Mucosa of rectum (tissue), 2 donors: Measurements from ENCODE around the gene SPTA1.
"Not testable (repeated sequence)": the region's sequence is repeated elsewhere in the genome, so short reads cannot be mapped to it uniquely, and the experiment has no call there.

Experiments used
- H3K27ac ChIP-seq, 2 donors: one replicate each; pipeline ENCODE4 v1.7.0; 2013; ENCODE audit warnings: inconsistent platforms in 2 of 2, low read depth in 2 of 2, low read length in 2 of 2
- H3K27me3 ChIP-seq, 2 donors: one replicate each; pipeline ENCODE4 v1.7.0; 2013; ENCODE audit warnings: low read length in 2 of 2; ENCODE audit not compliant: control insufficient read depth in 2 of 2, insufficient read depth in 2 of 2
- H3K36me3 ChIP-seq, 2 donors: one replicate each; pipeline ENCODE4 v1.7.0; 2013; ENCODE audit warnings: low read length in 2 of 2; ENCODE audit not compliant: control insufficient read depth in 2 of 2, insufficient read depth in 2 of 2
- H3K4me1 ChIP-seq, 2 donors: one replicate each; pipeline ENCODE4 v1.7.0; 2013; ENCODE audit warnings: low read length in 2 of 2, mild to moderate bottlenecking in 1 of 2; ENCODE audit not compliant: control insufficient read depth in 2 of 2, insufficient read depth in 2 of 2
- H3K4me3 ChIP-seq, 2 donors: one replicate each; pipeline ENCODE4 v1.7.0; 2013; ENCODE audit warnings: low read length in 2 of 2
- H3K9ac ChIP-seq, 2 donors: one replicate each; pipeline ENCODE4 v1.7.0; 2013; ENCODE audit warnings: low read length in 2 of 2, low read depth in 1 of 2, mild to moderate bottlenecking in 1 of 2
- H3K9me3 ChIP-seq, 2 donors: one replicate each; pipeline ENCODE4 v1.7.0; 2013; ENCODE audit warnings: low read length in 2 of 2; ENCODE audit not compliant: control insufficient read depth in 2 of 2
- donor health status: healthy.
- donor health status: Normal muscosa, but diverticular disease.

Gene SPTA1

DNA sequence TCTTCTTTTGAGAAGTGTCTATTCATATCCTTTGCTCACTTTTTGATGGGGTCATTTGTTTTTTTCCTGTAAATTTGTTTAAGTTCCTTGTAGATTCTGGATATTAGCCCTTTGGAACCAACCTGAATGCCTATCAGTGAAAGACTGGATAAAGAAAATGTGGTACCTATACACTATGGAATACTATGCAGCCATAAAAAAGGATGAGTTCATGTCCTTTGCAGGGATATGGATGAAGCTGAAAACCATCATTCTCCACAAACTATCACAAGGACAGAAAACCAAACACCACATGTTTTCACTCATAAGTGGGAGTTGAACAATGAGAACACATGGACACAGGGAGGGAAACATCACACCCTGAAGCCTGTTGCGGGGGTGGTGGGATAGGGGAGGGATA is 1.8 kb upstream of the SPTA1 start:
- H3K4me1 ChIP-seq, H3K9me3 ChIP-seq, H3K27ac ChIP-seq, H3K27me3 ChIP-seq, H3K9ac ChIP-seq, H3K4me3 ChIP-seq, H3K36me3 ChIP-seq: not testable (repeated sequence)

- Histone ChIP-seq H3K4me3 (no peak overlapping the region), H3K9me3 (no peaks in the 10 kb centered on the region), H3K27me3 (no peaks in the 10 kb centered on the region), H3K36me3 (no peaks in the 10 kb centered on the region), H3K4me1 (no peaks in the 10 kb centered on the region), H3K27ac (no peak overlapping the region), H3K9ac (no peak overlapping the region)
These were observed 522 bp upstream of the SPTA1 start for GRCh38 chr1:158687037-158687436.

DNA sequence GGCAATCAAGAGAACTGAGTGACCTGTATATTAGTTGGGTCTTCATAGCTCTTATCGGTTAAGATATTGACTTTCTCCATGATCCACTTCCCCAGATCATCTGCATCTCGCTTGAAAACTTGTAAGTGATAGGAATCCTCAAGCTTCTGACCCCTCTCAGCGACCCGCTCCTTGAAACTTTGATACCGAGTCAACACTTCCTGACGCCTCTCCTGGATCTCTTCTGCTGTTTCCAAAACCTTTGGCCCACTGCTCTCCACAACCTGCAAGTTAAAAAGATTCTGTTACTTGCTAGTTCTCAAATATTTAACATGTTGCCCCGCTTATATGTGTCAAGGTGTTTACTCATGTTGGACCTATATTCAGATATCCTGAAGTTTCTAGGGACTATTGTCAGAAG is 1.4 kb downstream of the SPTA1 start:
- H3K27ac ChIP-seq: no peak overlapping the region
- no peaks in the 10 kb centered on the region for H3K9me3 ChIP-seq
- H3K27me3 ChIP-seq: no peaks in the 10 kb centered on the region
- no peak overlapping the region for H3K9ac ChIP-seq
- H3K4me3 ChIP-seq: no peak overlapping the region
- no peaks in the 10 kb centered on the region for H3K36me3 ChIP-seq
- H3K4me1 ChIP-seq: no peaks in the 10 kb centered on the region

DNA sequence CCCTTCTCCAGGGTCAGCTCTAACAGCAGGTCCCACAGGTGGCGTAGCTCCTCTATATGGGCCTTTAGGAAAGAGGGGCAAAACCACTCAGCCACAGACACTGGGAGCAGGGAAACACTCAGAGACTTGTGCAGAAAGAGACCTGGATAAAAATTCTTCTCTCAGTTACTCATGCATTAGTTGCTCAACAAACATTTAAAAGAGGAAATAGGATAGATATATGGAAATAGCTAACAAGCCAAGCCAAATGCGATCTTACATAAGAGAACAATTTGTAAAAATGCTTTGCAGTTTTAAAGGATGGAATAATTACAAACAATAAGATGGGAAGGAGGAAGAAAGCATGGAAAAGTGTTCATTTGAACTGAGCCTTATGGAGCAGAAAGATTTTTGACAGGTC is 4.9 kb downstream of the SPTA1 start:
- Histone ChIP-seq H3K27me3 (no peaks in the 10 kb centered on the region), H3K36me3 (no peaks in the 10 kb centered on the region), H3K4me3 (no peak overlapping the region), H3K9ac (no peak overlapping the region), H3K4me1 (no peaks in the 10 kb centered on the region), H3K9me3 (no peaks in the 10 kb centered on the region), H3K27ac (no peak overlapping the region)

- Histone ChIP-seq H3K9ac (no peak overlapping the region), H3K4me1 (no peaks in the 10 kb centered on the region), H3K27me3 (no peaks in the 10 kb centered on the region), H3K9me3 (no peaks in the 10 kb centered on the region), H3K4me3 (no peak overlapping the region), H3K27ac (no peak overlapping the region), H3K36me3 (no peaks in the 10 kb centered on the region)
These were observed 7.2 kb downstream of the SPTA1 start for GRCh38 chr1:158679289-158679688.

- Histone ChIP-seq H3K27me3 (no peaks in the 10 kb centered on the region), H3K27ac (no peak overlapping the region), H3K4me1 (no peaks in the 10 kb centered on the region), H3K36me3 (no peaks in the 10 kb centered on the region), H3K9me3 (no peaks in the 10 kb centered on the region), H3K9ac (no peak overlapping the region), H3K4me3 (no peak overlapping the region)
These were observed 10.8 kb downstream of the SPTA1 start for GRCh38 chr1:158675563-158676323.

DNA sequence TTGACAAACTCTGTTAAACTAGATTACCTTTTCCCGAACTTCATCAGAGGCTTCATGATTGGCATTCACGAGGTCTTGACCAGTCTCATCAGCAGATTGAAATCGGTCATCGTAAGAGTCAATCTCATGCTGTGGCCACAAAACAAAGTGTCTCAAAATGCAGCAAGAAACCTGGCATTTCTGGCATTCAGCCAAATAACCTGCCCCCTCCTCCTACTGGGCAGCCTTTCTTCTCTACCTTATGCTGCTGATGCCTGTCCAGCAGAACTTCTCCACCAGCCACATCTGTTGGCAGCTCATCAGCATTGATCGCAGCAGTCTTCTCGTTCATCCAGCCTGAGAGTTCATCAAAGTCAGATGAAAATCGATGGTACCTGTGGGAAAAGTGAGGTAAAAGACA is 12.2 kb downstream of the SPTA1 start:
- no peak overlapping the region for H3K4me3 ChIP-seq
- H3K9ac ChIP-seq: no peak overlapping the region
- no peaks in the 10 kb centered on the region for H3K27me3 ChIP-seq
- no peak overlapping the region for H3K27ac ChIP-seq
- no peaks in the 10 kb centered on the region for H3K36me3 ChIP-seq
- H3K9me3 ChIP-seq: peaks cover 0 to under 1% of the 10 kb centered on the region in 2 donors
- no peaks in the 10 kb centered on the region for H3K4me1 ChIP-seq

GRCh38 chr1:158666037-158666436 is 20.5 kb downstream of the SPTA1 start:
- no peak overlapping the region for H3K4me3 ChIP-seq
- H3K9me3 ChIP-seq: peaks cover 0 to 4% of the 10 kb centered on the region in 2 donors
- H3K4me1 ChIP-seq: no peaks in the 10 kb centered on the region
- H3K27me3 ChIP-seq: no peaks in the 10 kb centered on the region
- H3K27ac ChIP-seq: no peak overlapping the region
- H3K36me3 ChIP-seq: no peaks in the 10 kb centered on the region
- no peak overlapping the region for H3K9ac ChIP-seq

DNA sequence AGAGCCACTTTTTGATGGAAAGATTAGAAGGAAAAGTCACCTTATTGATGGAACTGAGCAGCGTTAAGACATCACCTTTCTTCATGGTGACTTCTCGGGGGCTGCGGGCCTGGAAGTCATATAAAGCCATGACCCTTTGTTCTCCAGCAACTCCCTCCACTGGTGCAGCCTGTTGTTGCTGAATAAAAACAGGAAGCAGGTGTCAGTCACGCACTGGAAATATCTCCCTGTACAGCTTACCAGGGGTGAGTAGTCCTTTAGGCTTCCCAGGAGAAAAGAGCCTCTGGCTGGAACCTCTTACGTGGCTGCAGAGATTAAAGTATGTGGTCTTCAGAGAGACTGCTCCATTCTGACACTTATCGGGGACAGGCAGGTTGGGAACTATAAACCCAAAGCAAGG is 31.9 kb downstream of the SPTA1 start:
- Histone ChIP-seq H3K27me3 (no peaks in the 10 kb centered on the region), H3K4me3 (no peak overlapping the region), H3K9me3 (no peaks in the 10 kb centered on the region), H3K27ac (no peak overlapping the region), H3K9ac (no peak overlapping the region), H3K4me1 (no peaks in the 10 kb centered on the region), H3K36me3 (no peaks in the 10 kb centered on the region)

GRCh38 chr1:158654086-158654485 is 32.4 kb downstream of the SPTA1 start:
- Histone ChIP-seq H3K27me3 (no peaks in the 10 kb centered on the region), H3K4me3 (no peak overlapping the region), H3K36me3 (no peaks in the 10 kb centered on the region), H3K27ac (no peak overlapping the region), H3K4me1 (no peaks in the 10 kb centered on the region), H3K9me3 (no peaks in the 10 kb centered on the region), H3K9ac (no peak overlapping the region)
